Activated gamma-delta T cell treated with Interleukin-2 at 50 U/mL for 16 hours (primary cell): Measurements from ENCODE around the gene PPFIA4.
"Not testable (repeated sequence)": the region's sequence is repeated elsewhere in the genome, so short reads cannot be mapped to it uniquely, and the experiment has no call there.

Experiments used
- DNase-seq: peaks from one replicate; pipeline ENCODE4 v3.0.0-alpha.2; 2020

The PPFIA4 gene

DNA sequence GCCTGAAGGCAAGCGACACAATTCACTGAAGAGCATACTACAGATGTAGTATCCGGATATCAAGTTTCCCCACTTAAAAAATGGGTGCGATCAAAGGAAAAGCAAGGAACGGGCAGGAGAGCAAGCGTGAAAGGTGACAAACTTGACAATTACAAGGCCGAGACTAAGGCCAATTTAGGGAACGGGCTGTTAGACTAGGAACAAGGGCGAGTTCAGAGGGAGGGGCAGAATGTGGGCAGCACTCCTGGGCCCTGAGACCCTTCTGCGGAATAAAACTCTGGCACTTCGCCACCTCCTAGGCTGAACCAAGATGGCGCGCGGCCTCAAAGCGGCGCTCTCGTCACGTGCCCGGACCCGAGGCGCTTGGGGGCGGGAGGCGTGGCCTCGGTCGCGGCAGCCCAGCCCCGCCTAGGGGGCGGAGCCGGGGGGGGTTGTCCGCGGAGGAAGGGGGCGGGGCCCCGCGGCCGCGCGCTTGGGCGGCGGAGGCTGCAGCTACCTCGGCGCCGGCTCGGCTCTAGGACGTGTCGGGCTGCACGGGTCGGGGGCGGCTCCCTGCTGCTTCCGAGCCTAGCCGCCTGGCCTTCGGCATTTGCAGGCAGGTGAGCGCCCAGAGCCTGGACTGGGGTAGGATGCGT is at the start of gene PPFIA4:
PPFIA4 (plus strand) TSS at position 461 of the 635 bp plus-strand sequence. CDS start 12,518 bp downstream, outside the sequence.
- peak; percentile 79 for DNase-seq

DNA sequence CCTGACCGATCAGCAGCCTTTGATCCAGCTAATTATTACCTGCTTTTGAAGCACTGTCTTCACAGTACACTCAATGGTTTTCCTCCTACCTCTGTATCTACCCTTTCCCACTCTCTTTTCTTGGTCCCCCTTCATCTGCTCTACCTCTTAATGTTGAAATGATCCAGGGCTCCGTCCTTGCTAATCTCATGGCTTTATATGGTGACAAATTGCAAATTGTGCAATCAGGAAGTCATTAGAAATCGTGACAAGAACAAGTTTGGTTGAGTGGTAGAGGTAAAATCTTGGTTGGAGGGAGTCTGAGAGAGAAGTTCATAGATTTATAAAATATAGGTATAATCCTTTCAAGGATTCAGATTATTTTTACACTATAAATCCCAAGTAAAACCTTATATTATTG is 49.7 kb upstream of the PPFIA4 start:
- no peak for DNase-seq

DNA sequence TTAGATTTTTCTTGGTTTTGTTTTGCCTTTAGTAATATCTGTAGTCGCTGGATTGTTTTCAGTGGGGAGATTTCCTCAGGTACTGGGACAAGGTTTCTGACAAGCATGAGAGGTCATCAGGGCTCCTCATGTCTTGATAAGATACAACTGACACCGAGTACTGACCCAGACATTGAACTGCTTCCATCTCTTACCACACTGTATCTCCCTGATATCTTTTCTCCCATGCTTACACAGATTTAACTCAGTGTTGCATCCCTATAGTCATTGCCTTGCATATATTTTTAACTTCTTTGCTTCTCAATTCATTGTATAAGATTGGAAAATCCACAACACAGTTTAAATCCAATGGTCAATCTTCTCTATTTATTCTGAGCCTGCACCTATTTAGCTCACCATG is 46.8 kb upstream of the PPFIA4 start:
- no peak for DNase-seq

DNA sequence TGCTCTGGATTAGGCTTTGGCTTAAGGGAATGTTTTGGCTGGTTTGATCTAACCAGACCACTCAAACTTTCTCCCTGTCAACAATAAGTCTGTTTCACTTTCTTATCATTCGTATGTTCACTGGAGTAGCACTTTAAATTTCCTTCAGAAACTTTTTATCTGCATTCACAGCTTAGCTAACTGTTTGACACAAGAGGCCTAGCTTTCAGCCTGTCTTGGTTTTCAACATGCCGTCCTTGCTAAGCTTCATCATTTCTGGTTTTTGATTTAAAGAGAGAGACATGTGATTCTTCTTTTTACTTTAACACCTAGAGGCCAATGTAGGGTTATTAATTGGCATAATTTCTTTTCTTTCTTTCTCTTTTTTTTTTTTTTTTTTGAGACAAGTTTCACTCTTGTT is 44.4 kb upstream of the PPFIA4 start:
- no peak for DNase-seq

DNA sequence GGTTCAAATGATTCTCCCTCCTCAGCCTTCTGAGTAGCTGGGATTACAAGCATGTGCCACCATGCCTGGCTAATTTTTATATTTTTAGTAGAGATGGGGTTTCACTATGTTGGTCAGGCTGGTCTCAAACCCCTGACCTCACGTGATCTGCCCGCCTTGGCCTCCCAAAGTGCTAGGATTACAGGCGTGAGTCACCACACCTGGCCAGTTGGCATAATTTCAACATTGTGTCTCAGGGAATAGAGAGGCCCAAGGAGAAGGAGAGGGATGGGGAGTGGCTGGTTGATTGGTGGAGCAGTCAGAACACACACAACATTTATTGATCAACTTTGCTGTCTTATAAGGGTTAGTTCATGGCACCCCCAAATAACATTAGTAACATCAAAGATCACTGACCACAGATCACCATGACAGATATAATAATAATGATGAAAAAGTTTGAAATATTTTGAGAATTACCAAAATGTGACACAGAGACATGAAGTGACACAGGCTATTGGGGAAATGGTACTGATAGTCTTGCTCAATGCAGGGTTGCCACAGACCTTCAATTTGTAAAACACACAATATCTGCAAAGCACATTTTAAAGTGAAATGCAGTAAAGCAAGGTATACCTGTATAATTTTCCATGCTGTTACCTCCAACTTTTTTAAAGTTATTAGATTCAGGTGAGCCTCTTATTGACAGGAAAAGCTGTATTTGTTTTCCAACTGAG is 43.4 kb upstream of the PPFIA4 start:
- DNase-seq, result no peak

DNA sequence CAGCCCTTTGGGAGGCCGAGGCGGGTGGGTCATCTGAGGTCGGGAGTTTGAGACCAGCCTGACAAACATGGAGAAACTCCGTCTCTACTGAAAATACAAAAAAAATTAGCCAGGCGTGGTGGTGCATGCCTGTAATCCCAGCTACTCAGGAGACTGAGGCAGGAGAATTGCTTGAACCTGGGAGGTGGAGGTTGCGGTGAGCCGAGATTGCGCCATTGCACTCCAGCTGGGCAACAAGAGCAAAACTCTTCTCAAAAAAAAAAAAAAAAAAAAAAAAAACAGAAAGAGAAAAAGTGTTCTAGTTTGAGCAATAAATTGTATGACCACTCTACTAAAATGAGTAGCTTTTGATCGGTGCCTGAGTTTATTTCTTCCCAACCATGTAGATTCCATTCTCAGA is 40.2 kb upstream of the PPFIA4 start:
- not testable (repeated sequence) for DNase-seq

DNA sequence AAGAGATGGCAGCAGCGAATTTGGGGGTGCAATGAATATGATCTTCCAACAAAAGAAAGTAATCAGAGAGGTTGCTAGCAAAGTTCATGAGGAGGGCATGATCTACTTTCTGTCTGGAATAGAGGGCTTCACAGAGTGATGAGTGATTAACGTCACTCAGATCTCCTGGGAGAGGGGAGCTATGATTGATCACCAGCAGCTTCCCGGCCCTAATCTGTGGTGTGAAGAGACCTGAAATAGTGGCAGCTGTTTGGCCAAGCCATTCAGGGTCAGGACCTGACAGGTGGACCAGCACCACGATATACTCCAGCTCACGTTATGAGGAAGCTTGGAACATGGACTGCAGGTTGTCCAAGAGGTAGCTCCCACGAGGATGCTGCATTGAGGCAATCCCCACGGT is 39.0 kb upstream of the PPFIA4 start:
- no peak for DNase-seq

DNA sequence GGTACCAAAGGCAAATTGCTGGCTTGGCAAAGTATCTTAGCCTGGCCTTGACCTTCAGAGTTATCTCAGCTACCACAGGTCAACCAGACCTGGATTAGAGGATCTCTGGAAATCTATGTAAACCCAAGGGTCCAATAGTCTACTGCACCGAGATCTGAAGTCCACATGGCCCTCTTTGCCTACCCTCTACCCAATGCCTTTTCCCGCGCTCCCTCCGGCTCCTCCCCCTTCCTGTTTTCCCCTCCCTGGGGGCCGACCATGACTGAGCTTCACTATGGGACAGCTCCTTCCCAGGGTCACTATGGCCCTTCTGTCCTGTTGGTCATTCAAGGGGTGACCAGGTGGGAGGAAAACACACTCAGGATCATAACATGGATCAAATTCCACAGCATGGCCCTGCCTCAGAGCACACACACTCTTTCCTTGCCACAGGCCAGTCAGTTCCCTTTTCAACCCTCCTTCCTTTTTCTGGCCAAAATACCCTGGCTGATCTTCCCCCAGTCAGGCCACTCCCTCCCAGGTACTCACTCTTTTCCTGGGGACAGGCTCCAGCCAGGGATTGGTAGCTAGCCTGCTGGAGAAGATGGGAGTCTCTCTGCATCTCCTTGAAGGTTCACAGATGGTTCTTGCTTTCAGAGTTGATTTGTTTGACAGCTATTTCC is 38.2 kb upstream of the PPFIA4 start:
- no peak for DNase-seq

DNA sequence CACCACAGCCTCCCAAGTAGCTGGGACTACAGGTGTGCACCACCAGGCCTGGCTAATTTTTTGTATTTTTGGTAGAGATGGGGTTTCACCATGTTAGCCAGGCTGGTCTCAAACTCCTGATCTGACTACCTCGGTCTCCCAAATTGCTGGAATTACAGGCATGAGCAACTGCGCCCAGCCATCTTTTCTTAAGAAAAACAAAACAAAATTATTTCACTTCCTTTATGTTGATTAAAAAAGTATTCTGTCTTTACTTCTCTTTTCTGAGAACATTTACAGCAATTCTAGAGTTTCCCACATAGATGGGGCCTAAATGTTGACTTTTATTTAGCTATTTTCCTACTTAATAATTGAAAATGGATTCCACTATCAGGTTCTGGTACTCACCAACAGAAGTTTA is 36.4 kb upstream of the PPFIA4 start:
- DNase-seq, result no peak

DNA sequence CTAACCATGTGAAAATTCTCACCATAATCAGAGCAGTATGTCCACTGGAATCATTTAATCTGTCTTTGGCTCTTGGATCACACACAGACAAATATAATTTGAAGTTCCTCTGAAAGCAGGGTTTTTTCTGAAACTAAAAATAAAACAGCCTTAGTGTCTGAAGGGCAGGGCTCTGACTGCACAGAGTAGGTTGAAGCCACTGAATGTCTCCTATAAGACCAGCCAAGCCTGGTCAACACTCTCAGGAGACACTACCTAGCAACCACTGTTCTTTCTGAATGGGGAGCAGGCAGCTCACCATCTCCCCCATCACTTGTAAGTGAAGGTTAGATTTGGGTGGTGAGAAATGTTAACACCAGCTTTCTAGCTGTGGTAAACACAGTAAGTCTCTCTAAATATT is 35.2 kb upstream of the PPFIA4 start:
- no peak for DNase-seq

DNA sequence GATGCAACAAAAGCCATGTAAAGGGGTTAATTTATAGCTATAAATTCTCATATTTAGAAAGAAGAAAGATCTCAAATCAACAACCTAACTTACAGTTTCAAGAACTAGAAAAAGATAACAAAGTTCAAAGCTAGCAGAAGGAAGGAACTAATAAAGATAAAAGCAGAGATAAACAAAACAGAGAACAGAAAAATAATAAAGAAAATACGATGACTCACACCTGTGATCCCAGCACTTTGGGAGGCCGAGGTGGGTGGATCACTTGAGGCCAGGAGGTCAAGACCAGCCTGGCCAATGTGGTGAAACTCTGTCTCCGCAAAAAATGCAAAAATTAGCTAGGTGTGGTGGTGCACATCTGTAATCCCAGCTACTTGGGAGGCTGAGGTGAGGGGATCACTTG is 31.5 kb upstream of the PPFIA4 start:
- DNase-seq, result no peak

DNA sequence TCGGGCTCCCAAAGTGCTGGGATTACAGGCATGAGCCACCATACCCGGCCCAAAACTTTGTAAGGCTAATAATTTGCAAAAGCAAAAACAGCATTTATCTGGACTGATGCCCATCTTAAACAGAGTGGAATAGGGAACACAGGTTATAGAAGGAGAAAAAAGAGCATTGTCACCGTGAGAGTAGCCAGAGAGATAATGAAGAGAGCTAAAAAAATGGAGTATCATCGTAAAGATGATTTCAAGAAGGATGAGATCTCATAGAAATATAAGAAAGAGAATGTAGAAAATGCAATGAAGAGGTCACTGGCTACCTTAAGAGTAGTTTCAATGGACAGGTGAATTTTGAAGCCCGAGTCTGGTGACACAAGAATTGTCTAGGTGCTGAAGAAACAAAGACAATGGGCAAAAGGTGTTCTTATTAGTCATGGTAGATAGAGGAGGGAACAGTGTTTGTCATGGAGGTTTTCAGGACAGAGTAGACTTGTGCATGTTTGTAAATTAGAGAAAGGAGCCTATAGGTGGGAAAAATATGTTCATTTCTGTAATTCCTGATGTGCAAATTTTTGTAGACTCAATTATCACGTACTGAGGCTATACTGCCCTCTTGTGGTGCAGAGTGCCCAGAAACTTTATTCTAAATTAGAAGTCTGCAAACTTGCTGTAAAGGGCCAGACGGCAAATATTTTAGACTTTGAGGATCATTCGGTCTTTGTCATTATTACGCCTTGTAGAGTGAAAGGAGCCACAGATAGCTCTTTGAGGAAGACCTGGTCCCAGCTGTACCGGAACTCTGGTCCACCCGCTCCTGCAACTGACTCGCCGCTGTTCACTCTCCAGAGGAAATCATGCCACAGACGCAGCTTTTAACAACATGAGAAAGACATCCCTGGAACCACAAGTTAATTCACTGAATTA is 27.2 kb upstream of the PPFIA4 start:
- DNase-seq, result peak; percentile 66

DNA sequence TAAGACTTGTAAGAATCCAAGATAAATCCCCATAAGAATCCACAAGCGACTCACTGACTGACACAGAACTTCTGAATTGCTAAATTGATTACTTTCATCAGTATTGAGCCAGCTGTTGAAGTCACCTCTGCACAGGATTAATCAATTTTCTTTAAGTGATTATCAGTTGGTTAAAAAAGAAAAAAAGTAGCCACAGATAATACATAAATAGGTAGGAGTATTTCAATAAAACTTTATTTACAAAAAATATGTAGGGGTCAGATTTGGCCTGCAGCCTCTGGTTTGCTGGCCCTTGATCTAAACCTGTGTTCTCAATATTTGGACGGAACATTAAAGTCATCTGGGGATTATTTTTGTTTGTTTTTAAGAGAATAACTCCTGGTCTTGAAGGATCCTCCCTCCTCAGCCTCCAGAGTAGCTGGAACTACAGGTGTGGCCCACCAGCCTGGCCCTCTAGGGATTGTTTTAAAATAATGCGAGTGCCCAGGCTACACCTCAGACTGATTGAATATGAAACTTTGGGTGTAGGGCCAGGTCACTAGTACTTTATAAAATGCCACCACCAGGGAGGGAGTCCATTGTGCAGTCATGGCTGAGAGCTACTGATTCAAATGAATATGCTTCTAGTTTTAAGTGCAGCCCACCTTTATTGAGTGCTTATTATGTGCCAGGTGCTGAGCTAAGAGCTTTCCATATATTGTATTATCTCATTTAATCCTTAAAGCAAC is 25.9 kb upstream of the PPFIA4 start:
- DNase-seq, result no peak

DNA sequence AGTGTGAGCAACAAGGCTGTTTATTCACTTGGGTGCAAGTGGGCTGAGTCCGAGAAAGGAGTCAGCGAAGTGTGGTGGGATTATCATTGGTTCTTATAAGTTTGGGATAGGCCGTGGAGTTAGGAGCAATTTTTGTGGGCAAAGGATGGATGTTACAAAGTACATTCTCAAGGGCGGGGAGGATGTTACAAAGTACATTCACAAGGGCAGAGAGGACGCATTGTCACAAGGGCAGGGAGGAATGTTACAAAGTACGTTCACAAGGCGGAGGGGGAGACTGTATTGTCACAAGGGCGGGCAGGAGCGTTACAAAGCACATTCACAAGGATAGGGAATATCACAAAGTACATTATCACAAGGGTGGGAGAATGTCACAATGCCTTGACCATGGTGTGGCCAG is 24.3 kb upstream of the PPFIA4 start:
- DNase-seq, result no peak

DNA sequence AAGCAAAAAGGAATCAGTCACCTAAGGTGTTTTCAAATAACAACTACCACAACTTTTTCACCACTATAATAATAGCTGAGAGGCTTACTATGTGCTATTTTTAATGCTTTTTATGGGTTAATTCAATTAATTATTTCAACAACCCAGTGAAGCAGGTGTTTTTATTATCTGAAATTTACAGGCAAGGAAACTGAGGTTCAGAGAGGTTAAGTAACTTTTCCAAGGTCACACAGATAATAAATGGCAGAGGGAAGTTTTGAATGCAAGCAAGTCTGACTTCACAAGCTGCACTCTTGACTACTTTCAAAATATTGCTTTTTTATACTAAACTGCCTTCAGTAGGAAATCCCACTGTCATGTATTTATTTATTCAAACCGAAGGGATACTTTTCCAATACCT is 23.3 kb upstream of the PPFIA4 start:
- no peak for DNase-seq

DNA sequence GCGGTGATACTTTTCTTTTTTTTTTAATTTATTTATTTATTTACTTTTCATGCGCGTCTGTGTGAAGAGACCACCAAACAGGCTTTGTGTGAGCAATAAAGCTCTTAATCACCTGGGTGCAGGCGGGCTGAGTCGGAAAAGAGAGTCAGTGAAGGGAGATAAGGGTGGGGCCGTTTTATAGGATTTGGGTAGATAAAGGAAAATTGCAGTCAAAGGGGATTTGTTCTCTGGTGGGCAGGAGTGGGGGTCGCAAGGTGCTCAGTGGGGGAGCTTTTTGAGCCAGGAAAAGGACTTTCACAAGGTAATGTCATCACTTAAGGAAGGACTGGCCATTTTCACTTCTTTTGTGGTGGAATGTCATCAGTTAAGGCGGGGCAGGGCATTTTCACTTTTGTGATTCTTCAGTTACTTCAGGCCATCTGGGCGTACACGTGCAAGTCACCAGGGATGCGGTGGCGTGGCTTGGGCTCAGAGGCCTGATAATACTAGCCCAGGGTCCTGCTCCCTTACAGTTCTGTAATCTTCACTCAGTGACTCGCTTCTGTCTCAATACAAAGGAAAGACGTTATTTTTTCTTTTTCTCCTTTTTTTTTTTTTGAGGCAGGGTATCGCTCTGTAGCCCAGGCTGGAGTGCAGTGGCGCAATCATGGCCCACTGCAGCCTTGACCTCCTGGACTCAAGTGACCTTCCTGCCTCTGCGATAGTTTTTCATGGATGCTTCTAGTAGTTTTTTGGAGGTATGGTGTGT is 20.7 kb upstream of the PPFIA4 start:
- not testable (repeated sequence) for DNase-seq

DNA sequence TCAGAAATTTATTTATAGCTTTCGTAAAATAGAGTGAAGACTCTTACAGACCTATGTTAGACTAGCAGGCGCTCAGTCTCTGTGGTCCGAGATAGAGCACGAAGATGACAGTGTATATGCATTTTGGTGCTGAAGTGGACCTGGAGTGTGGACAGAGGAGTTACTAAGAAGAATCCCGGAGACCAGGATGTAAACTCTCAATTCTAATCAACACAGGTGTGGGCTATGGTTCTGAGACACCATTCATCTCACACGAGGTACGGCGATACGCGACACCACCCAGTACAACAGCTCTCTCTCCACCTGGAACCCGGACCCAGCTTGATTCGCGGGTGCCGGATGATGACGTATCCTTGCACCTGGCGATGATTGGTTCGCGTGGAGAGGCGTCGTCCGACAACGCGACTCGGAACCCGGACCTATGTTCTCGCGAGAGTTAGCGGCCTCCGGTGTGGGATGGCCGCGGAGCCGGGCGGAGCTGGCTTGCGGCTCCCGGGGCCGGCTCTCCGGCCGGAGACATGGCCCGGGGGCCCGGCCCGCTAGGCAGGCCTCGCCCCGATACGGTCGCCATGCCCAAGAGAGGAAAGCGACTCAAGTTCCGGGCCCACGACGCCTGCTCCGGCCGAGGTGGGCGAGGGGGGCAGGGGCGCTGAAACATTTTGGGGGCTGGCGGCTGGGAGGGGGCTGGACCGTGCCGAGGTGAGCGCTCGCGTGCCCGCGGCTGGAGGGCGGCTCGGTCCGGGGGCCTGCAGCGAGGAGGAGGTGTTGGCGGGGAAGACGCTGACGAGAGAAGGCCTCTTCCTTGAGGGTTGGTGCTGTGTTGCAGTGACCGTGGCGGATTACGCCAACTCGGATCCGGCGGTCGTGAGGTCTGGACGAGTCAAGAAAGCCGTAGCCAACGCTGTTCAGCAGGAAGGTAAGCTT is 19.1 kb upstream of the PPFIA4 start, which contains the start of gene TMEM183A:
TMEM183A (plus strand) TSS at position 427 of the 924 bp plus-strand sequence; CDS start at position 519, 92 bp downstream.
- DNase-seq, result peak; percentile 93

DNA sequence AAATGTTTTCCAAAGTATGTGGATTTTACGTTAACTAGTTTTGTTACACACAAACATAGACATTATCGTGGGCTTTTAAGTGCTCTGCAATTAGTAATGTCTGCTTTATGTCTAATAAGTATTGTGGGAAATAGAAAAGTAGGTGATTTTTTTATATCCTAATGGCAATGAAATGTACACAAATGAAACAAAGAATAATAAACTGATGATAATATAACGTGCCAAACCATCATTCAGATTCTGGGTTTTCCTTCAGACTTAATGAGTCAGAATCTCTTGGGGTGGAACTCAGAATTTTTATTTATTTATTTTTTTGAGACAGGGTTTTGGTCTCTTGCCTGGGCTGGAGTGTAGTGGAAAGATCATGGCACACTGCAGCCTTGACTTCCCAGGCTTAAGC is 17.1 kb upstream of the PPFIA4 start:
- DNase-seq, result no peak

DNA sequence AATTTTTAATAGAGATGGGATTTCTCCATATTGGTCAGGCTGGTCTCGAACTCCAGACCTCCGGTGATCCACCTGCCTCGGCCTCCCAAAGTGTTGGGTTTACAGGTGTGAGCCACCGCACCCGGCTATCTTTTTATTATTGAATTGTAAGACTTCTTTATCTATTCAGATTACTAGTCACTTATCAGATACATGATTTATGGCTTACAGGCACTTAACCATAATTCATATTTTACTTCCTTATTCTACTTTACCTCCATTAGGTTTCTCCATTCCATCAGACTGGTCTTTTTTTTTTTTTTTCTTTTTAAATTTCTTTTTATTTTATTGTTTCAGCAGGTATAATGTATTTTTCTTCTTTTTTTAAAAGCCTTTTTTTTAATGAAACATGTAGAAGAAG is 14.7 kb upstream of the PPFIA4 start:
- DNase-seq, result no peak

DNA sequence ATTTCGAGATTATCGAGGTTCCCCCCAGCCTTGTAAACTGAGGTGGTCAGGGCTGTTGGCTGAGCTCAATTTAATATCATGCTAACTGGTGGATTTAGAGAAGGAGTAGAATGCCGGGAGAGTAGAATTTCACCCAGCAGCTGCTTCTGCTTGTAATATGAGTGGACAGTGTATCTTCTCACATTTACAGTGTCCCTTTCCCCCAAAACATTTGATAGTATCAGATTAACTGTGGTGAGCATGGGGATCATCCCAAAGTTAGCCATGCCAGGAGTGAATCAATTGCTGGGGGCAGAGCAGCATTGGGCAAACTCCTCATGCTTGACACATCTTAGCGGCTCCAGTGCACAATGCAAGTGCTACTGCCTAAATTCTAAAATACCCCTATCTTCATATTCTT is 9.2 kb upstream of the PPFIA4 start:
- DNase-seq, result no peak
